K562 (cell line): Measurements from ENCODE around the gene USH1G. TPM values are rescaled to one million over a fixed set of nuclear protein-coding genes. Genes with fewer than 3 reads are reported as not detected.

ENCODE experiments used
- ATAC-seq: fragments of 200-7000 bp; cut with Tn5 transposase; 3 replicates; pipeline ENCODE4 v1.9.1; 2020; ENCODE audit warnings: moderate library complexity
- BruUV-seq: library from RNA; stranded (reverse); fragments of 400-500 nt; replicated peaks from 2 replicates; lab custom pipeline; 2021; lab: Mats Ljungman, UMichigan
- CTCF ChIA-PET: fragments of 300-600 bp; formaldehyde crosslinking; extraction: SDS; loops from one replicate; lab custom pipeline; 2021; ENCODE audit warnings: low intra/inter-chr PET ratio; lab: Yijun Ruan, JAX
- POLR2A ChIA-PET: fragments of 300-600, 350-650 bp; sonication (Branson Sonifier 250); formaldehyde crosslinking; extraction: SDS; loops from one replicate; lab custom pipeline; 2021; ENCODE audit warnings: antibody characterized with exemption, inconsistent platforms; lab: Yijun Ruan, JAX
- DNase-seq, 4 experiments: peaks; one replicate each; pipeline versions ENCODE4 v3.0.0 to v3.0.0-alpha.2; 2011 to 2018; ENCODE audit warnings: low spot score in 3 of 4, mixed read lengths in 3 of 4; ENCODE audit errors: extremely low read depth in 1 of 4
- FAIRE-seq: peaks from 2 replicates; lab custom pipeline; 2011; peaks lifted over from hg19 to GRCh38; lab: Jason Lieb, UNC
- H2AFZ ChIP-seq: 2 replicates; pipeline ENCODE4 v1.6.0; 2011; ENCODE audit warnings: low read depth, low read length, control low read depth, inconsistent platforms
- H3K27ac ChIP-seq: fragments of 200-600 bp; 3 replicates; pipeline ENCODE4 v1.8.0; 2011; ENCODE audit warnings: low read depth, mild to moderate bottlenecking, control low read depth, inconsistent platforms, low read length, moderate library complexity, mixed read lengths; ENCODE audit errors: extremely low read depth
- H3K27me3 ChIP-seq, 2 experiments: fragments of 300-600 bp in 1 of 2; 2 replicates in 1 of 2; 3 replicates in 1 of 2; pipeline versions ENCODE4 v1.6.0 to v1.8.0; 2011; ENCODE audit warnings: inconsistent platforms in 2 of 2, low read length in 2 of 2, mild to moderate bottlenecking in 1 of 2, mixed read lengths in 1 of 2, moderate library complexity in 1 of 2; ENCODE audit not compliant: control insufficient read depth in 2 of 2, insufficient read depth in 2 of 2
- H3K36me3 ChIP-seq: fragments of 300-600 bp; 3 replicates; pipeline ENCODE4 v1.8.0; 2011; ENCODE audit warnings: mild to moderate bottlenecking, low read length, inconsistent platforms; ENCODE audit not compliant: control insufficient read depth, insufficient read depth
- H3K4me1 ChIP-seq, 2 experiments: fragments of 200-600 bp in 1 of 2; replicated peaks in 1 of 2; 2 replicates in 1 of 2; 3 replicates in 1 of 2; pipeline versions ENCODE4 v1.5.1 to v1.8.0; 2011; ENCODE audit warnings: inconsistent platforms in 2 of 2, low read length in 2 of 2, mild to moderate bottlenecking in 1 of 2, mixed read lengths in 1 of 2, moderate library complexity in 1 of 2; ENCODE audit not compliant: control insufficient read depth in 2 of 2, insufficient read depth in 2 of 2
- H3K4me2 ChIP-seq: 2 replicates; pipeline ENCODE4 v1.6.1; 2011; ENCODE audit warnings: low read length, control low read depth, inconsistent platforms, mixed read lengths; ENCODE audit not compliant: insufficient read depth
- H3K4me3 ChIP-seq: fragments of 200-600 bp; sonication (generic), shearing (Covaris generic); 2 replicates; pipeline ENCODE4 v1.5.1; 2016; ENCODE audit warnings: control low read depth, inconsistent platforms
- H3K79me2 ChIP-seq: fragments of 200-600 bp; 3 replicates; pipeline ENCODE4 v1.8.0; 2011; ENCODE audit warnings: low read length, inconsistent platforms; ENCODE audit not compliant: control insufficient read depth, insufficient read depth
- H3K9ac ChIP-seq, 2 experiments: 2 replicates each; pipeline versions ENCODE4 v1.6.0 to v1.6.1; 2011; ENCODE audit warnings: low read depth in 2 of 2, low read length in 2 of 2, control low read depth in 1 of 2, inconsistent platforms in 1 of 2, mild to moderate bottlenecking in 1 of 2, mixed read lengths in 1 of 2; ENCODE audit not compliant: insufficient read depth in 1 of 2
- H3K9me1 ChIP-seq: one replicate; pipeline ENCODE4 v1.6.0; 2011; ENCODE audit warnings: inconsistent platforms, mild to moderate bottlenecking, low read length, moderate library complexity; ENCODE audit not compliant: control insufficient read depth, insufficient read depth
- H3K9me3 ChIP-seq: replicated peaks from 2 replicates; pipeline ENCODE4 v1.5.1; 2011; ENCODE audit warnings: low read depth, low read length, inconsistent platforms; ENCODE audit not compliant: control insufficient read depth, insufficient read depth
- H4K20me1 ChIP-seq: replicated peaks from 2 replicates; pipeline ENCODE4 v1.6.1; 2011; ENCODE audit warnings: low read length, inconsistent platforms, mixed read lengths; ENCODE audit not compliant: control insufficient read depth, insufficient read depth
- AFF1 ChIP-seq, 2 experiments: fragments of 450-650 bp; IDR thresholded peaks; 2 replicates each; pipeline ENCODE4 v1.6.1; 2018; ENCODE audit warnings: mild to moderate bottlenecking in 2 of 2, low read depth in 1 of 2; ENCODE audit not compliant: partially characterized antibody in 2 of 2
- CCAR2 ChIP-seq: fragments of 200-400 bp; formaldehyde crosslinking; IDR thresholded peaks from 2 replicates; pipeline ENCODE4 v1.6.1; 2017; ENCODE audit warnings: mild to moderate bottlenecking, low read depth, low read length
- E2F4 ChIP-seq: sonication (generic); formaldehyde crosslinking; IDR thresholded peaks from 2 replicates; pipeline ENCODE4 v1.8.0; 2022; ENCODE audit warnings: mild to moderate bottlenecking, low read depth, missing genetic modification reagents
- NFIC ChIP-seq: fragments of 450-650 bp; IDR thresholded peaks from 2 replicates; pipeline ENCODE4 v1.6.1; 2017; ENCODE audit warnings: mild to moderate bottlenecking, inconsistent platforms
- TFAM ChIP-seq: fragments of 250-450 bp; sonication (Bioruptor Pico); conservative IDR thresholded peaks from 2 replicates; pipeline ENCODE4 v1.5.0; 2021; ENCODE audit warnings: mild to moderate bottlenecking, moderate library complexity
- WGBS: fragments of 100-300 bp; shearing (Covaris generic); methylation state at CpG from one replicate; pipeline ENCODE4 v1.1.6; 2016; ENCODE audit warnings: low coverage, mixed read lengths; ENCODE audit not compliant: insufficient coverage; ENCODE audit errors: missing lambda C conversion rate; 5-methylcytosine and 5-hydroxymethylcytosine counted together
- in situ Hi-C: fragments of 300-500 bp; cut with MboI; formaldehyde crosslinking; loops from 4 replicates; pipeline ENCODE4 v1.15.0; 2018; ENCODE audit warnings: inconsistent platforms, mixed read lengths
- intact Hi-C: fragments of 100-400 bp; cut with micrococcal nuclease; formaldehyde crosslinking; loops from 2 replicates; pipeline ENCODE4 v1.14.2; 2022
- polyA plus RNA-seq, 8 experiments: library from polyadenylated mRNA; depleted of rRNA in 4 of 8; stranded (reverse) in 5 of 8; unstranded in 3 of 8; fragments of >200 nt; fragmentation: Nextera tagmentation in 2 of 8; fragmentation: Illumina TruSeq in 1 of 8; extraction: Ambion mirVana in 2 of 8; extraction: Trizol in 1 of 8; gene quantifications; 2 replicates each; pipeline versions ENCODE4 v1.2.1 to v1.2.3, GENCODE V29; 2011 to 2014; ENCODE audit warnings: inconsistent platforms in 1 of 8, missing spikeins in 1 of 8
- total RNA-seq, 7 experiments: library from RNA; depleted of rRNA in 6 of 7; stranded (reverse); fragments of >200 nt in 6 of 7; fragmentation: Illumina TruSeq in 2 of 7; extraction: Trizol in 2 of 7; gene quantifications; 2 replicates each; pipeline versions ENCODE4 v1.2.1 to v1.2.3, GENCODE V29; 2011 to 2021; ENCODE audit warnings: low replicate concordance in 1 of 7

Gene USH1G
- total and polyA plus RNA-seq, 9 of the 15 experiments (the other 6 are each of a cell fraction or from before 2014, with no cell fraction given), result 0.22 to 1.00 (median 0.64) TPM; not detected in 2

- no peaks in the 10 kb centered on the region for H3K9me3 ChIP-seq
- no peaks in the 10 kb centered on the region for H4K20me1 ChIP-seq
- H2AFZ ChIP-seq, result no peak overlapping the region
- TF ChIP-seq NFIC, result peak; percentile 41; the same call in 1 of the 2 replicates
- no peak for TF ChIP-seq TFAM (CRISPR knock-in tag)
- no peak for TF ChIP-seq AFF1 (IDR thresholded peaks at IDR 0.05; ENCODE audit: low read depth in 1 of 2, partially characterized antibody in 2 of 2)
- no peak for TF ChIP-seq E2F4 (CRISPR knock-in tag)
- TF ChIP-seq CCAR2, result no peak
- CTCF ChIA-PET, result no interaction called here
- WGBS, result 12% methylated on average over 17 of the region's 17 CpGs
- in situ Hi-C loops (no loop called here), intact Hi-C loops (no loop called here)
- no peak for ATAC-seq
- BruUV-seq, result no TSS peak
- no peak overlapping the region for H3K27ac ChIP-seq
- H3K4me1 ChIP-seq, result peaks cover 0 to 17% of the 10 kb centered on the region in 2 experiments; a peak in 2 of 5 replicates
- H3K27me3 ChIP-seq, result peaks cover 35 to 80% of the 10 kb centered on the region in 2 experiments
- DNase-seq, result no peak
- H3K4me3 ChIP-seq, result no peak overlapping the region
- no peak overlapping the region; a peak in 1 of 4 replicates for H3K9ac ChIP-seq
- POLR2A ChIA-PET, result interaction anchor here (1.6 kb wide), 1 partner anchor 16 kb away, joined by 3 read pairs; no protein-coding TSS in a partner anchor
- no peak overlapping the region for H3K4me2 ChIP-seq
- no peak for FAIRE-seq
- no peaks in the 10 kb centered on the region for H3K9me1 ChIP-seq
- H3K36me3 ChIP-seq, result no peaks in the 10 kb centered on the region
- no peaks in the 10 kb centered on the region for H3K79me2 ChIP-seq
Measured at GRCh38 chr17:74947041-74947754, 24.1 kb upstream of the USH1G start.
